GM18502 (cell line): ENCODE data around the gene ART1.
"Not testable (repeated sequence)": the region's sequence is repeated elsewhere in the genome, so short reads cannot be mapped to it uniquely, and the experiment has no call there.

Experiments
- ATAC-seq: cut with Tn5 transposase; IDR thresholded peaks from one replicate; pipeline ENCODE4 v1.9.1; 2021; ENCODE audit warnings: mild to moderate bottlenecking; ENCODE audit not compliant: unreplicated experiment, poor library complexity

The ART1 gene, protein sequence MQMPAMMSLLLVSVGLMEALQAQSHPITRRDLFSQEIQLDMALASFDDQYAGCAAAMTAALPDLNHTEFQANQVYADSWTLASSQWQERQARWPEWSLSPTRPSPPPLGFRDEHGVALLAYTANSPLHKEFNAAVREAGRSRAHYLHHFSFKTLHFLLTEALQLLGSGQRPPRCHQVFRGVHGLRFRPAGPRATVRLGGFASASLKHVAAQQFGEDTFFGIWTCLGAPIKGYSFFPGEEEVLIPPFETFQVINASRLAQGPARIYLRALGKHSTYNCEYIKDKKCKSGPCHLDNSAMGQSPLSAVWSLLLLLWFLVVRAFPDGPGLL

DNA sequence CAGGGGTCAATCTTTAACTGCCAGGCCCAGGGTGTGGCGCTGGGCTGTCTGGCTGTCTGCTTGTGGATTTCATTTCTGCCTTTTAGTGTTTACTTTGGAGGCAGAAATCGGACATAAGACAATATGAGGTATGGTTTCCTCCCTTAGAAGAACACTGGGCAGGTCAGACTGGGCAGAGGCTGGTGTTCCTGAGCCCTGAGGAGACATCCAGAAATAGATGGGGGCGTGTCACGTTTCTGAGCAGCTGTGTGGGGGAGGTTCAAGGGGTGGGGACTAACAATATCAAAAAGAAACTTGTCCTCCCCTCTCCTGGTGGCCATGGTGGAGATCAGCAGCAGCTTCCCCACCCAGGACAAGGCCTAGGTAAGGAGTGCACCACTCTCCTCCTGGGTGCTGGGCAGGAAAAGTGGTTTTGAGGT, at the start of gene ART1:
Gene ART1, plus strand, starts transcription at position 312 of the 419 bp plus-strand sequence. CDS start 14,086 bp downstream, outside the sequence.
- ATAC-seq, result no peak

DNA sequence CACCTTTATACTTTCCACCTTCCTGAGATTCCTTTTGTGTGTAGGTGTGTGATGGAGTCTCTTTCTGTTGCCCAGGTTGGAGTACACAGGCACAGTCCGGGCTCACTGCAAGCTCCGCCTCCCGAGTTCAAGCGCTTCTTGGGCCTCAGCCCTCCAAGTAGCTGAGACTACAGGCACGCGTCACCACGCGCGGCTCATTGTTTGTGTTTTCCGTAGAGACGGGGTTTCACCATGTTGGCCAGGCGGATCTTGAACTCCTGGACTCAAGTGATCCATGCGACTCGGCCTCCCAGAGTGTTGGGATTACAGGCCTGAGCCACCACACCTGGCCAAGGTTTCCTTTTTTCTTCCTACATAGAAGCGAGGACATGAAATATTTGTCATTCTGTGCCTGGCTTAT, 47.2 kb upstream of the ART1 start:
- not testable (repeated sequence) for ATAC-seq

DNA sequence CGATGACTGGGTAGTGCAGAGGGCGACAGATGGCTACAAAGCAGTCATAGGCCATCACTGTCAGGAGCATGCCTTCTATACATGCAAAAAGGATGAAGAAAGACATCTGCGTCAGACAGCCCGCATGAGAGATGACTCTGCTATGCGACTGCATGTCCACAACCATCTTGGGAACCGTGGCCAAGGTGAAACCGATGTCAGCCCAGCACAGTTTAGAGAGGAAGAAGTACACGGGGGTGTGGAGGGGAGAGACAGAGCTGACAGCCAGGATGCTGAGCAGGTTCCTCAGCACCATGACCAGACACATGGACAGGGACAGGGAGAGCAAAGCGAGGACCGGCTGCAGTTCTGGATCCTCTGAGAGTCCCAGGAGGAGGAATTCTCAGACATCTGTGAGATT, 44.7 kb upstream of the ART1 start:
- not testable (repeated sequence) for ATAC-seq

DNA sequence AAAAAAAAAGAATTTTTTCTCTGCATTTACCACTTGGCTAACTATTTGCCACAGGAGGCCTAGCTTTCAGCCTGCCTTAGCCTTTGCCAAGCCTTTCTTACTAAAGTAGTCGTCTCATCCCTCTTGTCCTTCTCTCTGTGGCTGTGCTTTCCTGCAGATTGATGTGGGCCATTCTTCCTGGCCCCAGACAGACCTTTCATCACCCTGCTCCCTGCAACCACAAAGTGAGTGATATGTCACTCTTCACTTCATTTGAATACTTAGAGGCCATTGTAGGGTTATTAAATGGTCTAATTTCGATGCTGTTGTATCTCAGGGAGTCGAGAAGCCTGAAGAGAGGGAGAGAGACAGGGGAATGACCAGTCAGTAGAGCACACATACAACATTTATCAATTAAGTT, 40.8 kb upstream of the ART1 start:
- no peak for ATAC-seq

DNA sequence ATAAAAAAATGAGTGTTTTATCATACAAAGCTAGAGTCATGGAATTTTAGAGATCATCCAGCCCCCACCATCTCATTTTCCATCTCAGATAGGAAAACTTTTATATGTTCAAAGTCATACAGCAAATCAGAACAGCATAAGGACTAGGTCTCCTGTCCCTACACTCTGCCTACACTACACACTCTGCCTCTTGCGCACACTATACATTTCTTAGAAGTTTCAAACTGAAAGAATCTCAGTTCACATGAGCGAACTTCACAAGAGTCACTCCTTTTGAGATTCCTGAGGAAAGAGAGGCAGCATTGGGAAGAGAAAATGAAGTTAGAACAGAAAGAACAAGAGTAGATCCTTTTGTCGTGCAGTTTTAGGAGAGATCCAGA, 39.7 kb upstream of the ART1 start:
- ATAC-seq, result no peak

DNA sequence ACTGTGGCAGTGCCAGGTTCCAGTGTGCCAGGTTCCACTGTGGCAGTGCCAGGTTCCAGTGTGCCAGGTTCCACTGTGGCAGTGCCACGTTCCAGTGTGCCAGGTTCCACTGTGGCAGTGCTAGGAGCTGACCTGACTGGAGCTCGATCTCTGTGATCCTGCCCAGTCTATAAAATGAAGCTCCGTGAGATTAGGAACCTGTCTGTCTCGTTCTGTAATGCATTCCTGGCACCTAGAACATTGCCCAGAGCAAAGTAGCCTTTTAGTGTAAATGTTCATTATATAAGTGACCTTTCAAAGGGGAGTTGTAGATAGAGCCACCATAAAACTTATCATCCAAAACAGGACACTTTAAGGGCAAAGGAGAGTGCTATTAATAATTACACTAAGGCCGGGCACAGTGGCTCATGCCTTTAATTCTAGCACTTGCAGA, 39.1 kb upstream of the ART1 start:
- ATAC-seq, result no peak

DNA sequence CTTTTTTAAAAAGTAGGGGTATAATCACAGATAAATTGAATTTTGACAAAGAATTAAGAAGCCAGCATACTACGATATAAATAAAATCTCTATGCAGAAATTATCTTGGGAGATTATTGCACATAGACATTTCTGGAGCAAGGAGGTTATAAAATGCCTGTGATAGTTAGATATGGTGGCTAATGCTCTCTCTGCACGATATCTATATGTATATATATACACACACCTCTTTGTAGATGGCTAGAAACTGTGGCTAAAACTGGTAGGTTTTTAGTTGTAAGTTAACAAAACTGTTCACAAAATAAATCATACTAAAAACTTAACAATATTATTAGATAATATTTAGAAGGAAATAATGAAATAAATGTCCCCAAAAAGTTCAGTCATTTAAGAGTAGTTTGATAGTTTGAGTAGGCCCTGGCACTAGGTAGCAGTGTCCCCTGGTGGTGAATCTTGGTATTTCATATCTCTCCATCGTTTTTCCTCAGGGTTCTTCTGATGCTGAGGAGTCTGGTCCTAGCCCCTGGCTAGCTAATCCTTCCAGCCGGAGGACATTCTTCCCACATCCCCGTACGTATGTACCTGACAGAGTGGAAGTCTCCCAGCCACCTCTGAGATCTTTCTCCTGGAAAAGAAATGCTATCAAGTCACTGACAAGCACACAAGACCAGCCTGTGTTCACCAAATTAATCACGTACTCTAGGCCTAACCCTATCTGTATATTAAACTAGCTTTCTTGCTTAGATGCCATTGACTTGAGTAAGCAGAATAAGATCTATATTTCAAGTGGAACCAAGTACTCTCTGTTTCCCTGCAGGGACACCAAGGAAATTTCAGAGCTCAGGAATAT, 35.3 kb upstream of the ART1 start:
- ATAC-seq, result no peak

DNA sequence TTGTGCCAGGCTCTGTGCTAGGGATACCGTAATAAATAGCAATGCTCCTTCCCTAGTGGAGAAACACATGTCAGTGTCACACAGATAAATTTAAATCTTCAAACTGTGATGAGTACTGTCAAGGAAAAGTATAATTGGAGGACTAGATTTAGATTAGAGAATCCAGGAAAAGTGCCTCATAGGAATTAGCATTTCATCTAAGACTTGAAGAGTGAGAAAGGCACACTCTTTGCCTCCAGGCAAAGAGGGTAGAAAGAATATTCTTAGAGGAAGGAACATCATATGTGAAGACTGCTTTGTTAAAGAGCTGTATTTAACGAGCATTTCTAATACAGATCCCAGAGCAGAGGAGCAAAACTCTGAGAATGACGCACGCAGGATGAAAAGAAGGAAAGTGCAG, 34.1 kb upstream of the ART1 start:
- no peak for ATAC-seq

DNA sequence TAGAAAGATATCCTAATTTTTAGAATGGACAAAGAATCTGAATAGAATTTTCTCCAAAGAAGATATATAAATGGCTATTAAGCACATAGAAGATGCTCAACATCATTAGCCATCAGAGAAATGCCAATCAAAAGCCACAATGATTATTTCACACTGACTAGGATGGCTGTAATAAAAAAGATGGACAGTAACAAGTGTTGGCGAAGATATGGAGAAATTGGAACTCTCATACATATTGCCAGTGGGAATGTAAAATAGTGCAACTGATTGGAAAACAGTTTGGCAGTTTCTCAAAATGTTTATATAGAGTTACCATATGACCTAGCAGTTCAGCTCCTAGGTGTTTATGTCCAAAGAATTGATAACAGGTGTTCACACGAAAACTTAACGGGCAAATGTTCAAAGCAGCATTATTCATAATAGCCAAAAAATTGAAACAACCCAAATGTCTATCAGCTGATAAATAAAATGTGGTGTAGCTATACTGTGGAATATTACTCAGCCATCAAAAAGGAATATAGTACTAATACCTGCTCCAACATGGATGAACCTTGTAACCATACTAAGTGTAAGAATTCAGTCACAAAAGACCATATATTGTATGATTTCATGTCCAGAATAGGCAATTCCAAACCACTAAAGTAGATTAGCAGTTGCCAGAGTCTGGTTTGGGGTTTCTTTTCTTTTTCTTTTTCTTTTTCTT, 32.8 kb upstream of the ART1 start:
- no peak for ATAC-seq

DNA sequence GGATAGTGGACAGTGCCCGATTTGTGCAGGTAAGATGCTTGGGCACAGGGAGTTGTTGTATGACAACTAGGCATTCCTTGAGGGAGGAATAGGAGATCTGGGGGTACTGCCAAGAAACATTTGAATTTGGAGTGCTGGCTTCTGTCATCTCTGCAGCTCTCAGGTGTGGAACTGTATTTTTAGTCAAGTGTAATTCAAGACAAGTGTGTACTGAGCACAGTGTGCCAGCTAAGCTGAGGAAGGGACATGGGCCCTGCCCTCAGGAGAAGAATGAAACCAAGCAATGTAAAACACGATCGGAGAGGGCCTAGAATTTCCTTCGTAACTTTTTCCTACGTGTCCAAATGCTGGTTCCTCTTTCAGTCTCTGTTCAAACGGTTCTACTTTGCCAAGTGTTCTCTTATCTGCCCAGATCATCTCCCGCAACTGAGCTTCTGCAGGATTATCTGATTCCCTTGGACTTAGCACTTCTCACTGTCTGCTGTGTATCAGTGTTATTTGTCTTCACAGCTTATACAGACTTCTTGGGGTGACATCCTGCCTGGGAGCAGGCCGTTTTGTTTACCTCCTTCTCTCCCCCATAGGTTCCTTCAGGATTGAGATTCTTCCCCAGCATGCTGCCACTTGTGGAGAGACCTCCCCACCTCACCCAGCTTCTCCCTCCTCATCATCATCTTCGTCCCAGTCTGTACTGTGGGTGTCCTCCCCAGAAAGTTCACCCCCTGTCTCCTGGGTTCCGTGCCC, 30.8 kb upstream of the ART1 start:
- ATAC-seq, result peak; percentile 10

DNA sequence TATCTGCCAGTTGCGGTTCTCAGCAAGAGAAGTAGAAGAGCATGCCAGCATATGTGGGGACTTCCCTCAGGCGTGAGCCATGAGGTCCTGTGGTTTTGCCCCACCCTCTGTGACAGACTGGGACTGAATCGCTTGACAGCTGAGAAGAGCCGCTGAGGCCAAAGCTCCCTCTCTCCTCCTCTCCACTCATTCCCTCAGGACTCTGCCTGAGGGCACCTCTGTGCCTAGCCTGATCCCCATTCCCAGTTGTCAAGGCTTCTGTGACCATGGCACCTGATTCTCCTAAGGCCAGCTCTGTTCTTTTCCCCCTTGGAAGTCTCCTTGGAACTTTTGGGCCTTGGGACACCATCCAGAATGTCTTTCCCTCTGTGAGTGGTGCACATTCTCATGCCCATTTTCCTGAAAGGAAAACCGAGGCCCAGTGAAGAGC, 30.2 kb upstream of the ART1 start:
- ATAC-seq, result peak; percentile 77

DNA sequence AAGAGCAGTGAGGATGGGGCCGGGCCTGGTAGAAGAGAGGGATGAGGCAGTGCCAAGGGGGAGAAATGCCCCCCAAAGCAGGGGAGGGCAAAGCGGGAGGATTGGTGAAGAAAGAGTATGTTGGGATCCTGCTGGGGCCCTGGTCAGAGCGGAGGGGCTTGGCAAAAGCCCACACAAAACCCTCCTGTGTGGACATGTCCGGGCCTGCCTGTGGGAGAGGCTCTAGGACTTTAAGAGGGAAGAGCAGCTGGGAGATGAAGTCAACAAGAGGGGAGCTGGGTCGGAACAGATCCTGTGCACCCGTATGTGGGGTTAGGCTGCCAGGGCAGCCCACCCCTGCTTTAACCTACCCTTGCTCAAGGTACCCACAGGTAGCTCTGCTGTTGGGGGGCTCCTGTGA, 28.9 kb upstream of the ART1 start:
- ATAC-seq, result no peak

DNA sequence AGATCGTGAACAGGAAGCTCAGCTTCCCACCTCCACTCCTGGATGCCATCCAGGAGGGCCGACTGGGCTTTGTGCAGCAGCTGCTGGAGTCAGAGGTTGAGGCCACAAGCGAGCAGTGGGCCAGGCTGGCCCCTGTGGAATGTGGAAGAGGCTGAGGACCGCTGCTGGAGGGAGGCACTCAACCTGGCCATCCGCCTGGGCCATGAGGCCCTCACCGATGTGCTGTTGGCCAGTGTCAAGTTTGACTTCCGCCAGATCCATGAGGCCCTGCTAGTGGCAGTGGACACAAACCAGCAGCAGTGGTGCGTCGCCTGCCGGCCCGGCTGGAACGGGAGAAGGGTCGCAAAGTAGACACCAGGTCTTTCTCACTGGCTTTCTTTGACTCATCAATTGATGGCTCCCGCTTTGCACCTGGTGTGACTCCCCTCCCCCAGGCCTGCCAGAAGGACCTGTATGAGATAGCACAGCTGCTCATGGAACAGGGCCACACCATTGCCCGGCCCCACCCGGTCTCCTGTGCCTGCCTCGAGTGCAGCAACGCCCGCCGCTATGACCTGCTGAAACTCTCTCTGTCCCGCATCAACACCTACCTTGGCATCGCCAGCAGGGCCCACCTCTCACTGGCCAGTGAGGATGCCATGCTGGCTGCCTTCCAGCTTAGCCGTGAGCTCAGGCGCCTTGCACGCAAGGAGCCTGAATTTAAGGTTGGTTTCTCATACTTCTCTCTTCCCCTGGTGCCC, 28.0 kb upstream of the ART1 start:
- ATAC-seq, result no peak

DNA sequence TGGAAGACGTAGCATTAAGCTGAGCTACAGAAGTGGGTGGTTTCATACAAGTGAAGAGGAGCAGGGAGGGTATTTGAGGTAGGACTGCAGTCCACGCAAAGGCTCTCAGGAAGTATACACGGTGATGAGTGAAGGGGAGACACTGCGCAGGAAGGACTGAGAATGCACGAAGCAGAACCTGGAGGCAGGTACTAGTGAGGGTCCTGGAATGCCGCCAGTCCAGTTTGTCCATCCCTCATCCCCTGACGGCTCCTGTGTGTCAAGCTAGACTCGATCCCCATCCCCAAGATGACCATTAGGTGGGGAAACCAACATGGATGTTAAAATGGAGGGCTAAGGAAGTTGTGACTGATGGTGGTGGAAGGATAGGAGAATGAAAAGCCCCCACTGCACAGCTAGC, 26.9 kb upstream of the ART1 start:
- no peak for ATAC-seq

DNA sequence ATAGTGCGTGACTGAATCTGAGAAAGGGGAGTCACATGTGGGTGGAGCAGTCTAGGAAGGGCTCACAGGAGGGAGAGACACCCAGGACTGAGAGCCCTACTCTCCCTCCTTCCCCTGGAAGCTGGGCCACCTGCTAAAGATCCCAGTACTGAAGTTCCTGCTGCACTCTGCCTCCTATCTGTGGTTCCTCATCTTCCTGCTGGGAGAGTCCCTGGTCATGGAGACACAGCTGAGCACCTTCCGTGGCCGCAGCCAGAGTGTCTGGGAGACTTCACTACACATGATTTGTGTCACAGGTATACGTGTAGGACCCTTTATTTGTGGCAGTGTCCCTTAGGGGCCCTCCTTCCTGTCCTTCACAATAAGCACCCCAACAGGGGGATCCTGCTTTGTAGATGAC, 22.4 kb upstream of the ART1 start:
- ATAC-seq, result no peak

DNA sequence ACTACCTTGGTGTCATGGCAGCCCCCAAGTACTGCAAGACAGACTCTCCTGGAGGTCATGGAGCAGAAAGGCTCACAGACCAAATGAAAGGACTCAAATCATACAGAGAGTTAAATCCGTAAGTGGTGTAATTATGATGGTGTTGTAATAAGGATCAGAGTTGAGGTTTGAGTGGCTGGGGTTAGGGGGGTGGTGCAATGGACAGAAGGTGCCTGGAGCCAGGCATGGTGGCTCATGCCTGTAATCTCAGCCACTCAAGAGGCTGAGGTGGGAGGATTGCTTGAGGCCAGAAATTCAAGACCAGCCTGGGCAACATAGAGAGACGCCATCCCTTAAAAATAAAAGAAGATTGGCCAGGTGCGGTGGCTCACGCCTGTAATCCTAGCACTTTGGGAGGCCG, 21.8 kb upstream of the ART1 start:
- no peak for ATAC-seq

DNA sequence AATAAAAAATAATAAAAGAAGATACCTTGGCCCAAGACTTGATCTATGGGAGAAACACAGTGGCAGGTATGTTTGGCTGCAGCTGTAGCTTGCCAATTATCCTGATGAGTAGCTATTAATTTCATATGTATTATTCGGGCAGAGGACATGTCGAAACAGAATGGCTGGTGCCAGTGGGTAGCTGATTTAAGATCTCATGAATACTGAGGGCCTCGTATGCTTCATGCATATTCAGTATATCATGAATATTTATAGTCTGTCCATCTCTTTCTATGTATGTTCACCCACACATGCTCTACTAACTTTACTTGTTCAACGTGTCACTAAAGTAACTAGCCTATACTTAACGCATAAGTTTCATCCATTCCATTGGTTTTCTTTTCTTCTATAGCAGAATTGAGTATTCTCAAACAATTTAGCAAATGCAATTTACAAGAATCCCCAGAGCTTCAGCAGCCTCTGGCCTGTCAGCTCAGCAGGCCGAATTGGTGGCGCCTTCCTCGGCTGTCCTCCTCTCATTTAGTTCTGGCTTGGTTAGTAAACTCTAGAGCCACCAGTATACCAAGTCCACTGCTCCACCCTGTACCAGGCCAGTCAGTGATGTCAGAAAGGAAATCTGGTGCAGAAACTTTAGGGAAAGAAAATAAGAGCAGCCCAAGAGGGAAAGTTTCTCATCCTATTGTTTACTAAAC, 21.0 kb upstream of the ART1 start:
- no peak for ATAC-seq

DNA sequence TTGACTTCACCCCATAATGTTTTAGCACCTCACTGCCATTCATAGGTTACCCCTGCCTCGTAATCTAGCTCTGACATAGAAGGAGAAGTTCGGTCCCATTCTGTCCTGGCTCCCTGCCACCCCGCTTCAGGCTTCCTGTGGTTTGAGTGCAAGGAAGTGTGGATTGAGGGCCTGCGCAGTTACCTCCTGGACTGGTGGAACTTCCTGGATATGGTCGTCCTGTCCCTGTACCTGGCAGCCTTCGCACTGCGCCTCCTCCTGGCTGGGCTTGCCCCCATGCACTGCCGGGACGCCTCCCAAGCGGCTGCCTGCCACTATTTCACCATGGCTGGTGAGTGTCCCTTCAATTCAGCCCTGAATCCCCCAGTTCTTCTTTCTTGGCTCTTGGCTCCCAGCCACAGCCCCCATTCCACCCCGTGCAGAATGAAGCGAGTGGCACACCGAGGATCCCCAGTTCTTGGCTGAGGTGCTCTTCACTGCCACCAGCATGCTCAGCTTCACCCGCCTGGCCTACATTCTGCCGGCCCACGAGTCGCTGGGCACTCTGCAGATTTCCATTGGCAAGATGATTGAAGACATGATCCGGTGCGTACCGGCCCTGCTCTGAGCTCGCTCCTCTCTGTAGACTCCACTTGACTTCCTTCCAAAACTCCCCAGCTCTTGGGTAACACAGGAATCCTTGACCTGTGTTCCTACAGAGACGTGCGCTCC, 18.5 kb upstream of the ART1 start:
- ATAC-seq, result no peak
